Naive thymus-derived CD4-positive, alpha-beta T cell (primary cell): ENCODE results near the gene ADPRHL1. TPM values are rescaled to one million over a fixed set of nuclear protein-coding genes. Genes with fewer than 3 reads are reported as not detected.

ENCODE experiments used
- ATAC-seq: fragments of 150-1000 bp; cut with Tn5 transposase; 2 replicates; pipeline ENCODE4 v1.10.0; 2021; ENCODE audit warnings: mild to moderate bottlenecking, moderate library complexity
- CTCF ChIA-PET: fragments of 350-600 bp; sonication (Branson Sonifier 250); formaldehyde crosslinking; loops from one replicate; lab custom pipeline; 2021; ENCODE audit warnings: antibody characterized with exemption; lab: Charles Lee
- POLR2A ChIA-PET: fragments of 350-600 bp; sonication (Branson Sonifier 250); formaldehyde crosslinking; loops from one replicate; lab custom pipeline; 2021; ENCODE audit warnings: antibody characterized with exemption, inconsistent platforms; lab: Charles Lee
- DNase-seq, 9 donors: peaks; one replicate each; pipeline versions ENCODE4 v3.0.0 to v3.0.0-alpha.2; 2020 to 2022; ENCODE audit warnings: mixed read lengths in 1 of 9
- H3K27ac ChIP-seq: one replicate; pipeline ENCODE4 v1.7.0; 2013; ENCODE audit warnings: mild to moderate bottlenecking, low read depth, low read length, moderate library complexity
- H3K27me3 ChIP-seq, 2 donors: one replicate each; pipeline ENCODE4 v1.7.0; 2013; ENCODE audit warnings: low read length in 2 of 2, mild to moderate bottlenecking in 2 of 2, moderate library complexity in 2 of 2; ENCODE audit not compliant: control insufficient read depth in 2 of 2, insufficient read depth in 2 of 2
- H3K36me3 ChIP-seq, 3 experiments: 1 replicate in 2 of 3; 2 replicates in 1 of 3; pipeline ENCODE4 v1.7.0; 2013; ENCODE audit warnings: low read length in 3 of 3, mild to moderate bottlenecking in 3 of 3, moderate library complexity in 1 of 3; ENCODE audit not compliant: insufficient read depth in 3 of 3, control insufficient read depth in 2 of 3
- H3K4me1 ChIP-seq, 2 donors: one replicate each; pipeline ENCODE4 v1.7.0; 2013; ENCODE audit warnings: low read length in 2 of 2, mild to moderate bottlenecking in 2 of 2, moderate library complexity in 1 of 2; ENCODE audit not compliant: control insufficient read depth in 2 of 2, insufficient read depth in 2 of 2
- H3K4me3 ChIP-seq: 2 replicates; pipeline ENCODE4 v1.7.0; 2013; ENCODE audit warnings: mild to moderate bottlenecking, low read length
- H3K9me3 ChIP-seq, 3 experiments: 1 replicate in 2 of 3; 2 replicates in 1 of 3; pipeline ENCODE4 v1.7.0; 2013; ENCODE audit warnings: low read length in 3 of 3; ENCODE audit not compliant: control insufficient read depth in 2 of 3
- H3K27ac Mint-ChIP-seq, 9 donors: one replicate each; pipeline ENCODE4 v1.8.0; 2020 to 2022; ENCODE audit warnings: mixed read lengths in 9 of 9, mild to moderate bottlenecking in 8 of 9, moderate library complexity in 5 of 9, inconsistent platforms in 2 of 9
- H3K27me3 Mint-ChIP-seq, 5 donors: one replicate each; pipeline ENCODE4 v1.8.0; 2021 to 2022; ENCODE audit warnings: mixed read lengths in 5 of 5, mild to moderate bottlenecking in 1 of 5
- H3K36me3 Mint-ChIP-seq, 5 donors: one replicate each; pipeline ENCODE4 v1.8.0; 2020 to 2022; ENCODE audit warnings: mixed read lengths in 5 of 5, mild to moderate bottlenecking in 3 of 5, inconsistent platforms in 1 of 5
- H3K4me1 Mint-ChIP-seq, 7 donors: one replicate each; pipeline ENCODE4 v1.8.0; 2020 to 2022; ENCODE audit warnings: mixed read lengths in 7 of 7, mild to moderate bottlenecking in 3 of 7, inconsistent platforms in 1 of 7
- H3K4me3 Mint-ChIP-seq, 10 donors: one replicate each; pipeline ENCODE4 v1.8.0; 2020 to 2022; ENCODE audit warnings: mild to moderate bottlenecking in 10 of 10, mixed read lengths in 10 of 10, moderate library complexity in 6 of 10, inconsistent platforms in 2 of 10
- H3K9me3 Mint-ChIP-seq, 11 donors: one replicate each; pipeline ENCODE4 v1.8.0; 2020 to 2022; ENCODE audit warnings: mixed read lengths in 11 of 11, mild to moderate bottlenecking in 4 of 11, inconsistent platforms in 1 of 11, moderate library complexity in 1 of 11
- intact Hi-C, 2 donors: fragments of 100-400 bp; cut with micrococcal nuclease; formaldehyde crosslinking; loops; one replicate each; pipeline ENCODE4 v1.15.1; 2023
- polyA plus RNA-seq, 2 donors: library from polyadenylated mRNA; unstranded; fragments of 300-500 nt; fragmentation: Illumina TruSeq; gene quantifications; one replicate each; pipeline ENCODE4 v1.2.3, GENCODE V29; 2021
- total RNA-seq, 6 experiments: library from RNA in 5 of 6; stranded (reverse) in 5 of 6; gene quantifications; 1 replicate in 5 of 6; 2 replicates in 1 of 6; pipeline ENCODE4 v1.2.3 and lab custom pipeline; 2021 to 2026

ADPRHL1 gene
- total and polyA plus RNA-seq, 7 experiments from 2014 or later: 0.12 to 2.0 (median 1.1) TPM; not detected in 1

DNA sequence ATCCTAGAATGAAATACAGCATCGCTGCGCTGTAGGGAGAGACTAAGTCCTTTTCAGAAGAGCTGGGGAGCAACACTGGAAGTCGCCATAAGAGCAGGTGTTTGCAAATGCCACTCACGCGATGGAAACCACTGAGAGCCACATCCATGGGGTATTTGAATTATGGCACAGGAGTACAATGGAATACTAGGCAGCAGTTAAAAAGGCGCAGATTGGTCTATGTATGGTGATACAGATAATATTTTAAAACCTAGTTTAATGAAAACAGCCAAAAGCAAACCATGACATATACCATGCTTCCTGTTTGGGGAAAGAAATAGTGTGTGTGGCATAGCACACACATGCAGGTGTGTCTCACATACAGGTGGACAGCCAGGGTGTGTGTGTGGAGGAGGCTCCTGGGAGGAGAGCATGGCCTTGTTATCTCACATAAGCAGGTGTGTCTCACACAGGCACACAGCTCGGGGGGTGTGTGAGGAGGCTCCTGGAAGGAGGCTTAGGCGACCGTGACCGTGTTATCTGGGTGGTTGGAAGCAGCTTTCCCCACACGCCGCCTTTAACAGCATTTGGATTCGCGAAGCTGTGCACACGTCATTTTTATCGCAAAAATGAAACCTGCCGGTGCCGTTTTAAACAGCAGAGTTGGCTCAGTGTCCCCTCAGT lies 33.6 kb downstream of the ADPRHL1 start:
- H3K36me3 Mint-ChIP-seq: no peaks in the 10 kb centered on the region
- H3K4me3 Mint-ChIP-seq: no peak overlapping the region
- POLR2A ChIA-PET: no interaction called here
- Histone ChIP-seq H3K27ac (no peak overlapping the region), H3K27me3 (no peaks in the 10 kb centered on the region), H3K9me3 (no peaks in the 10 kb centered on the region), H3K36me3 (no peaks in the 10 kb centered on the region), H3K4me1 (no peaks in the 10 kb centered on the region), H3K4me3 (no peak overlapping the region)
- CTCF ChIA-PET: no interaction called here
- DNase-seq (no peak), ATAC-seq (no peak)
- no peaks in the 10 kb centered on the region for H3K9me3 Mint-ChIP-seq
- intact Hi-C loops: no loop called here
- no peaks in the 10 kb centered on the region for H3K4me1 Mint-ChIP-seq
- H3K27ac Mint-ChIP-seq: no peak overlapping the region
- peaks cover 0 to 32% (median 4%) of the 10 kb centered on the region in 5 donors for H3K27me3 Mint-ChIP-seq

DNA sequence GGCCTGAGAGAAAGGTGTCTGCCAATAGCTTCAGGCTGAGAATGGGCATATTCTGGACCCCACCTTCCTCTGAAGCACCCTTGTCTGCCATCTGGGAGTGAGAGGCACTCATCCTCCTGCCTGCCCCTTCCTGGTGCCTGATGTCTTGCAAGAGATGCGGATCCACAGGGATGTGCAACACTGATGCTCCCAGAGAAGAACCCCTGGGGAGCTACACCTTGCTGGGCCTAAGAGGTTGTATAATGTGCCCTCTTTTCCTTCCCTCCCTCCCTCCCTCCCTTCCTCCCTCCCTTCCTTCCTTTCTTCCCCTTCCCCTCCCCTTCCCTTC lies 34.6 kb downstream of the ADPRHL1 start:
- POLR2A ChIA-PET: no interaction called here
- no peak for ATAC-seq

GRCh38 chr13:113417836-113418721 lies 35.2 kb downstream of the ADPRHL1 start:
- no peak for ATAC-seq
- ChIA-PET POLR2A (no interaction called here), CTCF (no interaction called here)
- Histone ChIP-seq H3K4me1 (no peaks in the 10 kb centered on the region), H3K9me3 (no peaks in the 10 kb centered on the region), H3K27me3 (no peaks in the 10 kb centered on the region), H3K36me3 (no peaks in the 10 kb centered on the region), H3K27ac (no peak overlapping the region), H3K4me3 (no peak overlapping the region)
- Mint-ChIP-seq H3K4me3 (no peak overlapping the region), H3K27me3 (peaks cover 0 to 32% (median 4%) of the 10 kb centered on the region in 5 donors), H3K4me1 (no peaks in the 10 kb centered on the region), H3K36me3 (no peaks in the 10 kb centered on the region), H3K9me3 (peaks cover 0 to 2% (median 0%) of the 10 kb centered on the region in 11 donors), H3K27ac (no peak overlapping the region)
- no peak for DNase-seq
- intact Hi-C loops: no loop called here

More for the DNA sequence above, 34.6 kb downstream of the ADPRHL1 start:
- Histone ChIP-seq H3K4me3 (no peak overlapping the region), H3K36me3 (no peaks in the 10 kb centered on the region), H3K27ac (no peak overlapping the region), H3K4me1 (no peaks in the 10 kb centered on the region), H3K9me3 (no peaks in the 10 kb centered on the region), H3K27me3 (no peaks in the 10 kb centered on the region)
- Mint-ChIP-seq H3K27ac (no peak overlapping the region), H3K4me1 (no peaks in the 10 kb centered on the region), H3K9me3 (no peaks in the 10 kb centered on the region), H3K4me3 (no peak overlapping the region), H3K36me3 (no peaks in the 10 kb centered on the region), H3K27me3 (peaks cover 0 to 32% (median 4%) of the 10 kb centered on the region in 5 donors)
- no peak for DNase-seq
- intact Hi-C loops: no loop called here
- CTCF ChIA-PET: no interaction called here

DNA sequence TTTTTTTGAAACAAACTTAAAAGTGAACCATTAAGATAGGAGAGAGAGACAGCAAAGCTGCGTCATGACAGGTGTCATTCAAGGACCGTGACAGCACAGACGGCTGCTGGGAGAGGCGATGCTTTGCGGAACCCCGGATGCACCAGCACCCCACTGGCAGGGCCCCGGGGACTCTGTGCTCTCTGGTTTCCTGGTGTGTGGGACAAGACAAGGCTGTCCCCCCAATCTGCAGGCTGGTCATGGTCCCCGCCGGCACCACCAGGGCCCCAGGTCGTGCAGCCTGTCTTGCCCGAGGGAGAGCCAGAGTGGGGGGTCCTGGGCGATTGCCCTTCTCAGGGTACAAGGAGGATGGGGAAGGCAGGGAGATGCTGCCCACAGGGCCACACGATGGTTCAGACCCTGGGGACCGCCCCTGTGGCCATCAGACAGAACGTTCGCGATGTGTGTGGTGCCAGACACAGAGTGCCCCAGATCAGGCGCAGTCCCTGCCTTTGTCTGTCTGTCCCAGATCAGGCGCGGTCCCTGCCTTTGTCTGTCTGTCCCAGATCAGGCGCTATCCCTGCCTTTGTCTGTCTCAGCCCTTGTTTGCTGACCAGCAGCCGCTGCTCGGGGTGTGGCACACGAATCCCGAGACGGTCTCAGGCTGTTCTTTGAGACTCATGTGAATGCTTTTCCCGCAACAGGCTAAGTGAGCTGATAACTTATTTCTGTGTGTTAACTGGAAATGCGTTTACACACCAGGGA lies 36.1 kb downstream of the ADPRHL1 start:
- no peaks in the 10 kb centered on the region for H3K4me1 Mint-ChIP-seq
- no peak overlapping the region for H3K4me3 ChIP-seq

DNA sequence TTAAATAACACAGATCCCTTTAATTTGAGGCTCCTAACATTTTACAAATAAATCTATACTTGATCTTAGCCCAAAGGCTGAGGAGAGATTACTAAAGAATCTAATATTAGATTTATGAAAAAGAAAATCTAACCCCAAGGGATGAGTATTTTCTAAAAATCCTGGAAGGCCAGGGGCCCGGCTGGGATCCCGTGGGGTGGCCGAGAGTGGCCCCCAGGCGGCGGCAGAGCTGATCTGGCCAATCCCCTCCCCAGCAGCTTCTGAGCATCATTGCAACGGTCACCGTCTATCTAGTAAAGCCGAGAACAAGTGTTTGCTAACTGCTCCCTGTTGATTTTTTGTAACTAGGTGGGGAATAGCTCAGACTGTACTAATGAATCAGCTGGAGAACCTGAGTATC lies 37.5 kb downstream of the ADPRHL1 start:
- no peaks in the 10 kb centered on the region for H3K4me1 ChIP-seq
- Mint-ChIP-seq H3K9me3 (peaks cover 0 to 3% (median 0%) of the 10 kb centered on the region in 11 donors), H3K4me1 (no peaks in the 10 kb centered on the region), H3K27ac (no peak overlapping the region), H3K36me3 (no peaks in the 10 kb centered on the region), H3K27me3 (peaks cover 0 to 27% (median 4%) of the 10 kb centered on the region in 5 donors), H3K4me3 (no peak overlapping the region)
- intact Hi-C loops: no loop called here
- DNase-seq (no peak), ATAC-seq (no peak)
- CTCF ChIA-PET: no interaction called here
- H3K36me3 ChIP-seq: no peaks in the 10 kb centered on the region
- H3K4me3 ChIP-seq: no peak overlapping the region
- H3K27ac ChIP-seq: no peak overlapping the region
- POLR2A ChIA-PET: no interaction called here
- no peaks in the 10 kb centered on the region for H3K9me3 ChIP-seq
- no peaks in the 10 kb centered on the region for H3K27me3 ChIP-seq

More for the DNA sequence above, 36.1 kb downstream of the ADPRHL1 start:
- ChIA-PET CTCF (no interaction called here), POLR2A (no interaction called here)
- Histone ChIP-seq H3K4me1 (no peaks in the 10 kb centered on the region), H3K9me3 (no peaks in the 10 kb centered on the region), H3K27ac (no peak overlapping the region), H3K36me3 (no peaks in the 10 kb centered on the region), H3K27me3 (no peaks in the 10 kb centered on the region)
- no peak for DNase-seq
- H3K9me3 Mint-ChIP-seq: peaks cover 0 to 3% (median 0%) of the 10 kb centered on the region in 11 donors
- no peak overlapping the region for H3K4me3 Mint-ChIP-seq
- intact Hi-C loops: no loop called here
- ATAC-seq: no peak
- peaks cover 0 to 28% (median 4%) of the 10 kb centered on the region in 5 donors for H3K27me3 Mint-ChIP-seq
- no peaks in the 10 kb centered on the region for H3K36me3 Mint-ChIP-seq
- no peak overlapping the region for H3K27ac Mint-ChIP-seq

DNA sequence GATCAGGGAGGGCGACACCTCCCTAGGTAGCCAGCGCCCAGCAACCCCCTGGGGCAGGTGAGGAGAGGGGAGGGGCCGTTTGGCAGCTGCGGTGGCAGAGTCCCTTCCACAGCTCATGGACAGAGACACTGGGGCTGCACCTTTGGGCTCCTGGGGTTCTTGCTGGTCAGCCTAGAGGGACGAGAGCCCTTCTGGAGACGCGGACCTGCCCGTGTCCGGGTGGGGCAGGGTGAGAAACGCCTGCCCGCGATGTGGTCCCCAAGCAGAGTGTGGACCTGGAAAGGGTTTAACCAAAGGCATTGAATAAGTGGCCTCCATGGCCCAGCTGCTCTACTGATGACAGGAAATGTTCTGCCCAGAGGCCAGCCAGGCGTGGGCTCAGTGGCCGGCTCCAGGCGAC lies 38.3 kb downstream of the ADPRHL1 start:
- ATAC-seq (no peak), DNase-seq (no peak)
- Histone ChIP-seq H3K4me1 (no peaks in the 10 kb centered on the region), H3K4me3 (no peak overlapping the region), H3K9me3 (no peaks in the 10 kb centered on the region), H3K27ac (no peak overlapping the region), H3K27me3 (no peaks in the 10 kb centered on the region), H3K36me3 (no peaks in the 10 kb centered on the region)
- ChIA-PET CTCF (no interaction called here), POLR2A (no interaction called here)
- peaks cover 0 to 3% (median 0%) of the 10 kb centered on the region in 11 donors for H3K9me3 Mint-ChIP-seq
- intact Hi-C loops: no loop called here
- H3K36me3 Mint-ChIP-seq: no peaks in the 10 kb centered on the region
- no peaks in the 10 kb centered on the region for H3K4me1 Mint-ChIP-seq
- no peak overlapping the region for H3K27ac Mint-ChIP-seq
- peaks cover 0 to 23% (median 4%) of the 10 kb centered on the region in 5 donors for H3K27me3 Mint-ChIP-seq
- H3K4me3 Mint-ChIP-seq: no peak overlapping the region
